GM23338 (cell line): ENCODE results near the gene UGGT2. TPM values are rescaled to one million over a fixed set of nuclear protein-coding genes. Genes with fewer than 3 reads are reported as not detected.

Experiments used
- ATAC-seq: fragments of 200-7000 bp; cut with Tn5 transposase; 3 replicates; pipeline ENCODE4 v1.9.1; 2020
- DNase-seq: peaks from one replicate; pipeline ENCODE4 v3.0.0-alpha.2; 2015; ENCODE audit warnings: low spot score
- H2AFZ ChIP-seq: fragments of 200-600 bp; sonication (generic); 2 replicates; pipeline ENCODE4 v1.8.0; 2016; ENCODE audit warnings: antibody characterized with exemption, mild to moderate bottlenecking, moderate library complexity
- H3F3A ChIP-seq: fragments of 200-600 bp; sonication (generic); replicated peaks from 2 replicates; pipeline ENCODE4 v1.8.0; 2017; ENCODE audit warnings: antibody characterized with exemption, mixed run types, low read depth
- H3K27ac ChIP-seq: fragments of 200-600 bp; sonication (generic); 2 replicates; pipeline ENCODE4 v1.6.1; 2016; ENCODE audit warnings: low read depth
- H3K27me3 ChIP-seq: fragments of 200-600 bp; sonication (generic); 2 replicates; pipeline ENCODE4 v1.8.0; 2016; ENCODE audit warnings: mild to moderate bottlenecking, mixed run types, moderate library complexity; ENCODE audit not compliant: insufficient read depth
- H3K36me3 ChIP-seq: fragments of 200-600 bp; sonication (generic); 2 replicates; pipeline ENCODE4 v1.8.0; 2016; ENCODE audit warnings: mild to moderate bottlenecking; ENCODE audit not compliant: insufficient read depth
- H3K4me1 ChIP-seq: fragments of 200-600 bp; sonication (generic); 2 replicates; pipeline ENCODE4 v1.8.0; 2016; ENCODE audit warnings: mild to moderate bottlenecking, moderate library complexity; ENCODE audit not compliant: insufficient read depth
- H3K4me2 ChIP-seq: fragments of 200-600 bp; sonication (generic); 2 replicates; pipeline ENCODE4 v1.7.1; 2017; ENCODE audit warnings: mixed run types
- H3K4me3 ChIP-seq: fragments of 200-600 bp; sonication (generic); 2 replicates; pipeline ENCODE4 v1.6.1; 2016; ENCODE audit warnings: mixed run types
- H3K79me2 ChIP-seq: fragments of 200-600 bp; sonication (generic); replicated peaks from 2 replicates; pipeline ENCODE4 v1.8.0; 2017; ENCODE audit warnings: mild to moderate bottlenecking; ENCODE audit not compliant: insufficient read depth
- H3K9me2 ChIP-seq: fragments of 200-600 bp; sonication (generic); 2 replicates; pipeline ENCODE4 v1.8.0; 2017; ENCODE audit not compliant: insufficient read depth
- H4K20me1 ChIP-seq: fragments of 200-600 bp; sonication (generic); replicated peaks from 2 replicates; pipeline ENCODE4 v1.8.0; 2017; ENCODE audit warnings: mild to moderate bottlenecking; ENCODE audit not compliant: insufficient read depth
- H3K27ac Mint-ChIP-seq: 2 replicates; pipeline ENCODE4 v1.8.0; 2020; ENCODE audit warnings: inconsistent platforms, mild to moderate bottlenecking, moderate library complexity, mixed read lengths
- H3K27me3 Mint-ChIP-seq: 3 replicates; pipeline ENCODE4 v1.8.0; 2022; ENCODE audit warnings: low read depth, mild to moderate bottlenecking, moderate library complexity, mixed read lengths, inconsistent platforms; ENCODE audit not compliant: insufficient read depth, poor library complexity
- H3K36me3 Mint-ChIP-seq: 3 replicates; pipeline ENCODE4 v1.8.0; 2021; ENCODE audit warnings: low read depth, mild to moderate bottlenecking, inconsistent platforms, moderate library complexity, mixed read lengths
- H3K4me1 Mint-ChIP-seq: 3 replicates; pipeline ENCODE4 v1.8.0; 2020; ENCODE audit warnings: mild to moderate bottlenecking, inconsistent platforms, mixed read lengths
- H3K4me3 Mint-ChIP-seq: 3 replicates; pipeline ENCODE4 v1.8.0; 2021; ENCODE audit warnings: moderate library complexity, mild to moderate bottlenecking, inconsistent platforms, mixed read lengths
- H3K9me3 Mint-ChIP-seq: 3 replicates; pipeline ENCODE4 v1.8.0; 2020; ENCODE audit warnings: moderate library complexity, mild to moderate bottlenecking, inconsistent platforms, mixed read lengths
- ETS1 ChIP-seq: IDR thresholded peaks from 2 replicates; pipeline ENCODE4 v1.6.1; 2016; ENCODE audit warnings: antibody characterized with exemption
- EZH2phosphoT487 ChIP-seq: fragments of 200-600 bp; sonication (generic); IDR thresholded peaks from one replicate; pipeline ENCODE4 v1.8.1; 2018; ENCODE audit warnings: antibody characterized with exemption; ENCODE audit not compliant: unreplicated experiment
- NANOG ChIP-seq: IDR thresholded peaks from 2 replicates; pipeline ENCODE4 v1.6.1; 2016; ENCODE audit warnings: antibody characterized with exemption, borderline replicate concordance
- POLR2AphosphoS5 ChIP-seq: IDR thresholded peaks from 2 replicates; pipeline ENCODE4 v1.6.1; 2016; ENCODE audit warnings: antibody characterized with exemption, low read depth
- REST ChIP-seq: IDR thresholded peaks from one replicate; pipeline ENCODE4 v1.6.1; 2018; ENCODE audit warnings: antibody characterized with exemption; ENCODE audit not compliant: unreplicated experiment
- STAT1 ChIP-seq: IDR thresholded peaks from one replicate; pipeline ENCODE4 v1.6.1; 2016; ENCODE audit warnings: antibody characterized with exemption; ENCODE audit not compliant: unreplicated experiment
- ZNF114 ChIP-seq: fragments of 250-450 bp; sonication (Bioruptor Pico); IDR thresholded peaks from 2 replicates; pipeline ENCODE4 v1.5.0; 2020; ENCODE audit warnings: mild to moderate bottlenecking, moderate library complexity
- ZNF331 ChIP-seq: fragments of 250-450 bp; sonication (Bioruptor Pico); IDR thresholded peaks from 2 replicates; pipeline ENCODE4 v1.5.0; 2020; ENCODE audit warnings: low read depth, mild to moderate bottlenecking, moderate library complexity
- ZNF462 ChIP-seq: fragments of 250-450 bp; sonication (Bioruptor Pico); IDR thresholded peaks from 2 replicates; pipeline ENCODE4 v1.5.0; 2020; ENCODE audit warnings: mild to moderate bottlenecking, moderate library complexity
- polyA plus RNA-seq: library from polyadenylated mRNA; unstranded; fragments of >200 nt; fragmentation: Nextera tagmentation; extraction: Ambion mirVana; gene quantifications from 2 replicates; pipeline ENCODE4 v1.2.1, GENCODE V29; 2016
- total RNA-seq: library from RNA; depleted of rRNA; stranded (reverse); fragments of >200 nt; shearing (Covaris generic); gene quantifications from 2 replicates; pipeline ENCODE4 v1.2.3, GENCODE V29; 2014

The UGGT2 gene
- total and polyA plus RNA-seq, 2 experiments from 2014 or later, result 44.0 to 60.5 TPM

- ATAC-seq (no peak), DNase-seq (no peak)
- H3K4me3 ChIP-seq, result no peak overlapping the region
- H3K4me1 ChIP-seq, result no peaks in the 10 kb centered on the region
- H3K9me3 Mint-ChIP-seq, result no peaks in the 10 kb centered on the region
- no peaks in the 10 kb centered on the region for H3K27me3 Mint-ChIP-seq
- no peak for TF ChIP-seq ZNF331 (CRISPR knock-in tag)
- no peak for TF ChIP-seq ZNF462
- no peak for TF ChIP-seq ETS1
- TF ChIP-seq POLR2AphosphoS5, result no peak
- TF ChIP-seq ZNF114 (CRISPR knock-in tag), result no peak
- TF ChIP-seq EZH2phosphoT487, result no peak
- no peak for TF ChIP-seq REST
- no peak for TF ChIP-seq STAT1
- no peak for TF ChIP-seq NANOG
- H3K9me2 ChIP-seq, result no peaks in the 10 kb centered on the region
- no peaks in the 10 kb centered on the region for H3K27me3 ChIP-seq
- H3K36me3 ChIP-seq, result no peaks in the 10 kb centered on the region
- no peak overlapping the region for H2AFZ ChIP-seq
- no peak overlapping the region for H3K4me2 ChIP-seq
- H3K36me3 Mint-ChIP-seq, result no peaks in the 10 kb centered on the region
- H3F3A ChIP-seq, result no peaks in the 10 kb centered on the region
- no peak overlapping the region for H3K27ac ChIP-seq
- H3K79me2 ChIP-seq, result no peaks in the 10 kb centered on the region
- no peak overlapping the region for H3K27ac Mint-ChIP-seq
- no peak overlapping the region for H3K4me3 Mint-ChIP-seq
- H3K4me1 Mint-ChIP-seq, result no peaks in the 10 kb centered on the region
- 0 out of 2 replicates have a peak, but pooled peaks cover 4% of the 10 kb centered on the region for H4K20me1 ChIP-seq
Observed at GRCh38 chr13:95771905-95772304, 281.3 kb downstream of the UGGT2 start.
